Measurements from ENCODE around the gene CDC26.
A peak's percentile ranks its signal among the peaks of the same experiment; 100 is the strongest.

CDC26 gene

DNA sequence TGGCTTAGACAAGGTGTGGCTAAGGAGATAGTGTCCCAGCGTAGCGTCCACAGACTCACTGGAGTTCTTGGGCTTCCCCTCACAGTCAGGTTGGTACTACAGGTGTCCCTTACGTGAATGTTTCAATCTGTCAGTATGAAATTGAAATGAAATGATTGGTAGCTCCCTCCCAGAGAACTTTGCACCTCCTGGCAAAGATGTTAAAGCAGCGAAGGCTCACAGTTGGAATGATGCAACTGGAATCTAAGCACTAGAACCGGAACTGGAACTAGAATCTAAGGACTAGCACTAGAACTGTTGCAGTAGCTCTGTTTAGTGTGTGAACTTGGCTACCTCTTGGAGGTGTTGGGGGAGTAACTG, 52.9 kb downstream of the CDC26 start:
- H3K27ac ChIP-seq = peak overlapping the region; percentile 72
- TF ChIP-seq CTCF (IDR thresholded peaks at IDR 0.05) = no peak
- no peak for TF ChIP-seq ZFX (IDR thresholded peaks at IDR 0.05; ENCODE audit: borderline replicate concordance)

- no peak for TF ChIP-seq CTCF (IDR thresholded peaks at IDR 0.05)
- TF ChIP-seq ZFX (IDR thresholded peaks at IDR 0.05; ENCODE audit: borderline replicate concordance) = no peak
- H3K27ac ChIP-seq = peak overlapping the region; percentile 72
These were observed 53.4 kb downstream of the CDC26 start for GRCh38 chr9:113221800-113222481.

GRCh38 chr9:113221003-113221799, 54.2 kb downstream of the CDC26 start, which contains the start of the genes FKBP15 and SLC31A1:
Gene FKBP15, minus strand, starts transcription at chr9:113221277. Its CDS starts 34 bp downstream, at chr9:113221243.
Gene SLC31A1, plus strand, starts transcription at chr9:113221544. Its CDS starts 34,605 bp downstream, at chr9:113256149.
- TF ChIP-seq ZFX (IDR thresholded peaks at IDR 0.05; ENCODE audit: borderline replicate concordance) (no peak), CTCF (IDR thresholded peaks at IDR 0.05) (no peak)
- peak within 1 kb of the TSS; percentile 72 for H3K27ac ChIP-seq

GRCh38 chr9:113220467-113221002, 54.8 kb downstream of the CDC26 start:
- H3K27ac ChIP-seq = peak overlapping the region; percentile 72
- no peak for TF ChIP-seq ZFX (IDR thresholded peaks at IDR 0.05; ENCODE audit: borderline replicate concordance)
- TF ChIP-seq CTCF (IDR thresholded peaks at IDR 0.05) = no peak

GRCh38 chr9:113219969-113220368, 55.4 kb downstream of the CDC26 start:
- TF ChIP-seq ZFX (IDR thresholded peaks at IDR 0.05; ENCODE audit: borderline replicate concordance) (no peak), CTCF (IDR thresholded peaks at IDR 0.05) (no peak)
- peak overlapping the region; percentile 72; the same call in 1 of the 2 replicates for H3K27ac ChIP-seq

- TF ChIP-seq CTCF (IDR thresholded peaks at IDR 0.05) = no peak
- no peak for TF ChIP-seq ZFX (IDR thresholded peaks at IDR 0.05; ENCODE audit: borderline replicate concordance)
- H3K27ac ChIP-seq = no peak overlapping the region
These were observed 56.0 kb downstream of the CDC26 start for GRCh38 chr9:113219186-113219936.

All from 22Rv1 (cell line).